ENCODE results near the gene MAPK4.

- TF ChIP-seq ZBTB7A (tag by site-specific recombination; IDR thresholded peaks at IDR 0.05; ENCODE audit: low read depth), result no peak
- no peak for TF ChIP-seq ZNF2 (tag by site-specific recombination; IDR thresholded peaks at IDR 0.05)
- no peak for TF ChIP-seq GLI4 (tag by site-specific recombination; IDR thresholded peaks at IDR 0.05)
- no peak for TF ChIP-seq BCL11B (tag by site-specific recombination; IDR thresholded peaks at IDR 0.05; ENCODE audit: low read depth)
Observed at GRCh38 chr18:50594012-50594411, 34.1 kb downstream of the MAPK4 start.

Data from HEK293 (cell line).